HG02852 (cell line): ENCODE results near the gene PCK1.

Experiments
- ATAC-seq: cut with Tn5 transposase; IDR thresholded peaks from one replicate; pipeline ENCODE4 v1.9.1; 2021; ENCODE audit warnings: mild to moderate bottlenecking, moderate library complexity; ENCODE audit not compliant: unreplicated experiment

Gene PCK1

DNA sequence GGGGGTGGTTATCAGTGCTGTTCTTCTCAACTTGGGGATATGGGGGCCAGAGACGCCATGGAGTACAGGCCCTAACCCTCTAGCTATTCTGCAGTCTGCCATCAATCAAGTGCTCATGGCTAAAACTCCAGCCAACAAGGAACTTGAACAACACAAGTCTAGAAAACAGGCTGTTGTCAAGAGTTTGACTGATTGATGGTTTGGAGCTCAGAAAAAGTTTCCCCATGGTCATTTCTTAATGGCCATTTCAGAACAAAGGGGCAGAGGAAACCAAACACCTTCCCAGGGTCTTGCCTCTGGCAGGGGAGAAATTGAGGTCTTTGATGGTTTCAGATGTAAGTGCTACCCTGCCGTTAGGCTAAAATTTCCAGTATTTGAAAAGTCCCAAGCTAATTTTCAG, 15.1 kb downstream of the PCK1 start:
- ATAC-seq = no peak

DNA sequence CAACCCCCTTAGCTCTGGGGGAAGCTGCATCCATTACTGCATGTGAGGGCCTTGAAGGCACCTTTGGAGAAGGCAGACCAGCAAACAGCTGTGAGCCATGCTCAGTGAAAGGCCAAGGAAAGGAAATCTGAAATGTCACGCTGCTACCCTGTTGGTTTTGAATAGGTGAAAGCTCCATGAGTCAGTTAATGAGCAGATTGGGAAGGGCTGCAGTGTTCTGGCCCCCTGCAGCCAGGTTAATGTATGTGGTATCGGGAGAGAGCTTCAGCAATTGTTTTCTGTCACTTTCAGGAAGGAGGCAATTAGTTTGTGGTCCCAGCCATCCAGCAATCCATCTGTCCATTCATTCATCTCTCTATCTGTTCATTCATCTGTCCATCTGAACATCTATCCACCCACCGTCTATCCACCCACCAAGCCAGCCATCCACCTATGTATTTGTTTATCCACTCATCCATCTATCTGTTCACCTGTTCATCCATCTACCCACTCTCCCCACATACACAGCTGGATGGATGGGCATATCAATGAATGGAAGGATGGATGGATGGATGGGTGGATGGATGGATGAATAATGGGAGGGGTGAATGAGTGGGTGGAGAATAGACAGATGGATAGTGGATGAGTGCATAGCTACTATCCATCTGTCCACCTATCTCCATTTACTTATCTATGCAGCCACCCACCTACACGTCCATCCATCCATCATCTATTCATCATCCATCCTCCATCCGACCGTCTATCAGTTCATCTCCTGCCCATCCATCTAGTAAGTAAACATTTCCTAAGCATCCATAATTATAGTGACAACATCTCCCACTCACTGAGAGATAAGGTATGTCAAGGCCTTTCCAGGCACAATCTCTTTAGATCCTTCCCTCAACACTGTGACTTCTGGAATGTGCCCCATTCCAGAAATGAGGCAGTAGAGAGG, 16.0 kb downstream of the PCK1 start:
- no peak for ATAC-seq

DNA sequence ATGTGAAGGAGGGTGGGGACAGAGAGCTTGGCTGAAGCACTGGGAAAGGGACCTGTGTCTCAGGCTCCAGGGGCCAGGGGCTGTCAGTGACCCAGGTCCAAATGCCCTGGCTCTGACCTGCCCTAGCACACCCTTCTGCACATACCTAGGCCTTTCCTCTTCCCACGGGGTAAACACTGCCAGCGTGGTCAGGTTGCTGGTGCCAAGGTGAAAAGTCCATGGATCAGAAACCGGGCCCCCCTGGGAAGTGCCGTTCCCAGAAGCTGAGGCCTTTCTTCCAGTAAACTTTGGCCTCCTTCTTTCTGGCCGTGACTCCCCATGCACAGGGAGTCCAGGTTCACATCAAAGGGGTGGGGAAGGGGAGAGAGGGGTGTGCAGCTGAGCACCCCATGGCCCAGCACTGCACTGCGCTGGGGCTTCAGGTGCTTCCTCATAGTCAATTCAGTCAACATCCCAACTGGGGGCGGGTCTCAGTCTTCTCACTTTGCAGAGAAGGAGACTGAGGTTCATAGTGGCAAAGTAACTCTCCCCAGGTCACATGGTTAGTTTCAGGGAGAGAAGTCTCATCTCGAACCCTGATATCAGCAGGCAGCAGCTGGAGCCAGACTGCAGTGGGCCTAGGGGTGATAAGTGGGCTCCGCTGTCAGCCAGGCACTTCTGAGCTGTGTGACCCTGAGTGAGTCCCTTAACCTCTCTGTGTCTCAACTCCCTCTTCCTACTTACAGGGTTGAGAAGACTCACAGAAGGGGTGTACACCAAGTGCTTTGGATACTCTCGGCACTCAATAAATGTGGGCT, 17.0 kb downstream of the PCK1 start:
- ATAC-seq = no peak

DNA sequence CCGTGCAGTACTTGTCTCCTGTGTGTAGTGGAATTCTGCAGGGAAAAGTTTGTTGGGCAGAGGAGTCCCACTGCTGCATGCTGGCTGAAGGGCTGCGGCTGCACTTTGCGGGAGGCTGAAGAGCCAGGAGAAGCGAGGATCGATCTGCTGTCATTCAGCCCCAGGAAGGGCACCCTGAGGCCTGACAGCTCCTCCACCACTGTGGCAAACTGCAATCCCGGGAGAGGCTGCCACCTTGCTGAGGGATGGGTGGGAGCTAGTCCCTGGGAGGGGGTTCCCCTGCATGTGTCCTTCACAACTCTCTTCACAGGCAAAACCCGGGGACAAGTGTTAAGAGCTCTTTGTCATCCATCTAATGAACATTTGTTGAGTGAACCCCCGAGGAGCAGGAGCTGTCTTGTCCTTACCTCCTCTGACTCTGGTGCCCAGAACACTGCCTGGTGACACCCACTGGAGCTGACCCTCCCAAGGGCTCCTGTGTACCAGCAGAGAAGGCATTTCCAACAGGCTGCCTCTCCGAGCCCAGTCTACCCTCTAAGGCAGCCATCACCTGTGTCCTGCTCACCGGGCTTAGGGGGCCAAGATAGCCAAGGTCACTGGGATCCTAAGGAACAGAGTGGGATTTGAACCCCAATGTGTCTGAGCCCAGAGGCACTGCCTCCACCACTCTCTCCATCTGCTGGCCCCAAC, 17.7 kb downstream of the PCK1 start:
- no peak for ATAC-seq

DNA sequence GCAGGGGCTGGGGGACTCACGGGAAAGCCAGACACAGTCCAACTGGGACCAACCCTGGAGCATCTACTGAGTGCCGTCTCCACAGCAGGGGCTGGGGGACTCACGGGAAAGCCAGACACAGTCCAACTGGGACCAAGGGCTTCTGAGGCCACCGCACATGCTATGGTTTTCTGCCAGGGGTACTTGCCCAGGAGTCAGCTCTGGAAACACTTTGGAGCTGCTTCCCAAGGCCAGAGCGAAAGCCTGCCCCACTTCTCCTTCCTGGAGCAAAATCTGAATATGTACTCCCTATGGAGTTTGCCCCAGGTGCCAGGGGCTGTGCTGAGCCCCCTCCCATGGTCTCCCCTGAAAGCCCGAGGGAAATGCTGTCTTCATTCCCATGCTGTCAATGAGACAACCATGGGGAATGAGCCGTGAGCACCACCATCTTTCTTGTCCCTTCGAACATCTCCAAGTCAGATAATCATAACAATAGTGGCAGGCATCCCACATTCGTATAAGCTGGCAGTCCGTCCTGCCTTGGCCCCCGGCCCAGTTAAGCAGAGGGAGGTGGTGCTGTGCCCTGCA, 18.5 kb downstream of the PCK1 start:
- ATAC-seq = no peak

DNA sequence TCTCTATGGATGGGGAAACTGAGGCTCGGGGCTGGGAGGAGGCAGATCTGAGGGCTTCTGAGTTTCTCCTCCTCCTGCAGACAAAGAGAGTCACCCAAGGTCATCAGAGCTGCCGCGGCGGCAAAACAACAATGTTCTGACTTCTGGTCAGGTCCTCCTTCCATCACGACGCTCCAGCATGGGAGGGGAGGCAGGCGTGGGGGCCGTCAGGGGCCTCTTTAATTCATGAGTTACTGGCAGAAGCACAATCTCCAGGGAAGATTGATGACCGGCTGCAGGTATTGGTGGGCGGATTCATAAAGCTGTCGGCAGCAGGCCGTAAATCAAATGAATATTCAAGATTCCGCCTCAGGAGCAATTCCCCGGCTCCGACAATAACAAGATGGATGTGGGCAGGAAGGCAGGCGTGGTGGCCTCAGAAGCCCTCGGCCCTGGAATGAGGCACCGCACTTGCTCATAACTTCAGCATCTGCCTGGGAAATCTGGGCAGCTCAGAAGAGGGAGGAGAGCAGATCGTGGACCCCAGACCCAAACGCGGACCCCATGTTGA, 19.1 kb downstream of the PCK1 start:
- ATAC-seq = no peak

DNA sequence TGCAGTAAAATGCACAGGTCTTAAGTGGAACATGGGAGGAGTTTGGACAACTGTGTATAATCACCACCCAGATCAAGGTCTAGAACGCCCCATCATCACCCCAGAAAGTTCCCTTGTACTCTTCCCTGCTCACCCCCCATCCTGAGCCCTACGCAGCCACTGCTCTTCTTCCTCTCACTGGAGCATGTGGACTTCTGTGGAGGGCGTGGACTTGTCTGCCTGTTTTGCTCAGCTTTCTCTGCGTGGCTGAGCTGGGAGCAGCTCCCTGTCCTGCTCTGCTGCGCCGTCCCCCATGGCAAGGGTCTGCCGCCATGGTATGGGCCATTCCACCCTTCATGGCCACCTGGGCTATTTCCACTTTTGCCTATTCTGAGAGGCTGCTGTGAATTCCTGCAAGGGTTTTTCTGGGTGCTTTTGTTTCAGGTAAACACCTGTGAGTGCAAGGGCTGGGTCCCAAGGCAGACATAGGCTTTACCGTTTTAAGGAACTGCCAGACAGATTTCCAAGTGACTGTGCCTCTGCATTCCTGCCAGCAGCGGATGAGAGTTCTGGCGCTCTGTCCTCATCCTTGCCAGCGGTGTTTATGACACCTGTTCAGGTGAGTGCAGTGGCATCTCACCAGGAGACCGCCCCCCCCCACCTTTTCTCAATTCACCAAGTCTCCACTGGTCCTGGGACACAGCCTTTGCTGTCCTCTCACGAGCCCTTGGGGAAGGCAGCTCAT, 19.7 kb downstream of the PCK1 start:
- no peak for ATAC-seq

DNA sequence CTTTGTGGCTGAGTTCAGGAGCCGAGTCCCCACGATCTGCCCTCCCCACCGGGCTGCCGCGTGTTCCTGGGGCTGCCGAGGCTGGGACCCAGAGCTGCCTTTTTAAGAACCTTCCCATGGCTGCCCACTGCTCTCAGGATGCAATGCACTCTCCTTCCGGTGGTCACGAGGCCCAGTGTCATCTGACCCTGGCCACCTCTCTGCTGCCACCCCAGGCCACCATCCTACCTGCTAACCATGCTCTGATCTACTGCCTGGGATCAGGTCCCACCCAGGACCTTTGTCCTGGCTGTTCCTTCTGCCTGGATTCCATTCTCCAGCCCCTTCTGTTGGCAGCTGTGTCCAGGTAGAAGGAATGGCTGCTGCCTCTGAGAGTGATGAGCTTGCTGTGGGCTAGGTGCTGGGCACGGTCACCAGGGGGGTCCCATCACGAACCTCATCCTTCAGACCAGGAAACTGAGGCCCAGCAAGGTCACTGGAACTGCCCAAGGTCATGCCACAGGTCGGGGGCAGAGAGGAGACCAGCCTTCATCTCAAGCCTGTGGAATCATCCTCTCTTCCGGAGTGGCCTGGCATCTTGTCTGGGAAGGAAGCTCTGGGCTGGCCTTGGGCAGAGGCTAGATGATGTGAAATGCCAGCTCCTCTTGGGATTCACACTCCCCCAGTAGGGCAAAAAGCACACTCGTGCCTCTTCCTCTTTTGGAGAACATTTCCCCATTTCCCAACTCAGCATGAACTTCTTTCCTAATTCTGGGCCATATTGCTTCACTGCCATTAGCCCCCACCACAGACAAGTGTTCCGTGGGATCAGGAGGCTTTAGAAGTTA, 20.5 kb downstream of the PCK1 start:
- ATAC-seq = no peak

DNA sequence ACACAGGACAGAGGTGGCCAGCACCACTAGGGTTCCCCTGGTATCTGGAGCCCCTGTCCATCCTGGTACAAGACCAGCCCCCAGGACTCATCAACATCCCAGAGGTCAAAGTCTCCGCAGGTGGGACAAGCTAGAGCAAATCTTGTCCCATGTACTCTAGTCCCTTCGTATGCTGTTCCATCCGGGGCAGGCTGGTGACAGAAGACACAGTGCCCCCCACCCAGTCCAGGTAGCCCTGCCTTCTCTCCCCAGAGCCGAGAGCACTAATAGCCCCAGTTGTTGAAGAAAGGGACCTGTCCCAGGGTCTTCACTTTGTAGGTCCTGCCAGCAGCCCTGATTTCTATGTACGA, 21.1 kb downstream of the PCK1 start:
- ATAC-seq = no peak

DNA sequence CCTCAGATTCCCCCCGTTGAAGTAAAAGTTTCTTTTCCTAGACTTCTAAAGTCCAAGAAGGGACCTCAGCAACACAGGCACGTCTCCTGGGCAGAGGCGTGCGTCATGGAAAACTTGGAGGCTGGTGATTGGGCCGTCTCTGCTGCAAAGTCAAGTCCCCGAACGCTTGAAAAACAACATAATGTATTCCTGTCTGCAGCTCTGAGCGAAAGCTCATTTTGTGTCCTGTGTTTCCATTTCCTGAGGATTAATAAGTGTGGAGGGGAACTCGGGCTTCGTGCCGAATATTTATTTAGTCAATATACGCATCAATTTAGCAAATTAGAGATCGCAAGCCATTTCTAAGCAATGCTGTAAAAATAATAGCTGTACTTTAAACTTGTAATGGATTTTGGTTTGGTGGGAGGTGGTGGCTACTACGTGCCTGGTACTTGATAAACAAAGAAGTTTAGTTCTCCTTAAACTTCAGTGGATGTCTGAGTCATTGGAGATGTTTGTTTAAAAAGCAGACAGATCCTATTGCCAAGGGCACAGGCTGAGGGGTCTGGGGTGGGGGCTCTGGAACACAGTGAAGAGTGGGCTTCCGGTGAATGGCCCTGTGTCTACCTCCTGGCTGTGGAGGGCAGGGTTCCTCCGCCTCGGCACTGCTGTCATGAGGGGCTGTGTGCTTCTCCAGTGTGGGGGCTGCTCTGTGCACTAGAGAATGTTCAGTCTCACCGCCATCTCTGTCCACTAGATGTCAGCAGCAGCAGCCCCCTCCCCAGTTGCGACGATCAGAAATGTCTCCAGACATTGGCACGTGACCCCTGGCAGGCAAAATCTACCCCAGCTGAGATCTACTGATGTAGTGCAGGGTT, 21.8 kb downstream of the PCK1 start:
- ATAC-seq = no peak

DNA sequence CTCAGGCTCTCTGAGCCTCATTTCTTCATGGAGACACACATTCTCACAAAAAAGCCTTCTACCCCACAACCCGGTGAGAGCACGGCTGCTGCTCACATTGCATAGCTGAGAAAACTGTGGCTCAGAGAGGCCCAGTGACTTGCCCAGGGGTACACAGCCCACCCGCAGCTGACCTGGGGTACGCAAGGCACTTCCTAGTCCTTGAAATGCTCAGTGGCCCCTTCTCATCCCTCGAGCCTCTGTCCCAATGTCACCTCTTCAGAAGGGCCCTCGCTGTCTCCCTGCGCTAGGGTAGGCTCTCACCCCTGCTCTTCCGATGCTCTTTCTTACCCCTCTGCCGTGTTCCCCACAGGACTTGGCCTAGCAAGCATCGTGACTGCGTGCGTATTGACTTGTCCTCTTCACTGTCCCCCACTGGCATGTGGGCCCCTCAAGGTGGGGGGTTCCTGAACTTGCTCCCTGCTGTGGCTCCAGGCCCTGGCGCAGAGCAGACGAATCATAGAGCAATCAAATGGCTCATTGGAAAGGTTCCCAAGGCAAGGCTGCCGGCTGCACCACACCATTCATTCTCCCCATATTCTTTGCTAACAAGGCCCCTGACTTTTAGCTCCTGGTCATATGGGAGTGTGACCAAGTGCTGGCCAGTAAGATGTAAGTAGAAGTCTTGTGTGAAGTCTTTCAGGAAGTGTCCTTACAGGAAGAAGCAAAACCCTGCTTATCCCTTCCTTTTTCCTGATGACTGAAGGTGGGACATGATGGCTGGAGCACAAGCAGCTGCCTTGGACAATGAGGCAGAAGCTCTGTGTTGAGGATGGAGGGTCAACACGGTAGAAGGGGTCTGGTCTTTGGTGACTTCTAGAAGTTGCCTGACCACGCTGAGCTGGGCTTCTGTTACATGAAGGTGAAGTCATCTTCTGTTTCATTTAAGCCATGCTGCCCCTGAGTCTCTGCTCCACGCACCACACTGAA, 22.7 kb downstream of the PCK1 start:
- ATAC-seq = no peak

DNA sequence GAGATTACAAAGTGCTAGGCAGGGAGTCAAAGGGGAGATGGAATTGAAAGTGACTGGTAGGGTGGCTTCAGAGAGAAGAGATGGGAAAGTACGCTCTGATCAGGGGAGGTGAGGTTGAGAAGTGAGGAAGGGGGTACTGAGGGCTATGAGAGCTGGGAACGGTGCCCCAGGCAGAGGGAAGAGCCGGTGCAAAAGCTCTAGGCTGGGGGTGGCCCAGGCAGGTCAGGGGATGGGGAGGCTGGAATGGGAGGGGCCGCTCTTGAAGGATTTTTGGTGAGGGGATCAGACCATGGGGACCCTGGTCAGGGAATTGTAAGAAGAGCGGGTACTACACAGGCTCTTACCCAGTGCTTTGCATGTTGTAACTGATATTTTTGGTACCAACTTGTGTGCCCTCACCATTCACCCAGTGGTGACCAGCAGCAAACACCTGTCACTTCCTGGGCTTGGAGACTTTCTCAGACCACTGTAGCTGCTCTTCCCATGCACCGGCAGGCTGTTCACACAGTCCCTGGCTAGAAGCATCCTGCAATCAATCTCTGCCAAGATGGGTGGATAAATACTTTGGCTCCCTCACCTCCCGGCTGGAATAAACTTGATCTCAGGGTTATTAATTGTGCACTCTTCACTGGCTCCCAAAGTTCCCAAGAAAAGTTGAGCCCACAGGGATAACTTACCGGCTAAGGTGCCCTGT, 24.0 kb downstream of the PCK1 start:
- ATAC-seq = no peak

DNA sequence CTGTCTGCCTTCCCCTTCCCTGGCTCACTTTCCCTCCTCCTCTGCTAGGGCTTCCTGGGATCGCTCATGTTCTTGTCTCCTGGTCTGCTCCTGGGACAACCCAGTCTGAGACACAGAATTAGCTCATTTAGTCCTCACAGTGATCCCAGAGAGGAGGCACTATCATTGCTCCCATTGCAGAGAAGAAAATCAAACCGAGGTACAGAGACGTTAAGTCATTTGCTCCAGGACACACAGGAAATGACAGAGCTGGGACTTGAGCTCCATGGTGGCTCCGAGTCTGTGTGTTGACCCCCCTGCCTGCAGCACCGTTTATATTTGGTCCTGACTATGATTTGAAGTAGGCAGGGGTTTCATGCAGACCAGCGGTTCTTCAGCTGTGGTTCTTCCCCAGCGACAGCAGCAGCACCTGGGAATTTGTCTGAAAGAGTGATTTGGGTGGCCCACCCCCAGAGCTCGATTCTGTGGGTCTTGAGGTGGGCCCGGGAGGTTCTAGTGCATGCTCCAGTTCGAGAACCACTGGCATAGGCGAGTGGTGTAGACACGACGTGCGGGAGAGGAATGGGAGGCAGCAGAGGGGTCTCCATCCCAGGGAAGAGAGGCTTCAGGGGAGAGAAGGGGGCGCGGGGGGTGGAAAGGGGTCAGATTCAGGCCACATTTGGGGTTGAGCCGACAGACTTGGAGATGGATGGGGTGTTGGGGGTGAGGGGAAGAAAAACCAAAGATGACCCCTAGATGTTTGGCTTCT, 24.7 kb downstream of the PCK1 start:
- ATAC-seq = no peak

DNA sequence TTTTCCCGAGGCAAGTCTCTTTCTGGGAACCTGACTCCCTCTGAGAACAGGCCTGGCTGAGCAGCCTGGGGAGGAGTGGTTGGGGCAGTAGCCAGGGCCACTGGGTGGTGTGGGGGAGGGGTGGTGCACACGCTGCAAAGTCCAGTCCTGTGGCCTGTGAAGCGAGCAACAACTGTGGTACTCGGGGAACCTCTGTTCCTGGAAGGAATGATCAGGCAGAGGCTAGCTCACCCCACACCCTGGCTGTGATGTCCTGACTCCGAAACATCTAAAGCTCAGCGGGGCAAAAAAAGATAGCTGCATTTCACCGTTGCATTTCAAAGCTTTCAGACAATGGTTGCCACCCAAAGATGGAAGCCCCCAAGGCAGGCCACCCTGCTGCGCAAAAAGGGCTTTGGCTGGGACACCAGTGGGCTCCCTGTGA, 25.5 kb downstream of the PCK1 start:
- no peak for ATAC-seq

DNA sequence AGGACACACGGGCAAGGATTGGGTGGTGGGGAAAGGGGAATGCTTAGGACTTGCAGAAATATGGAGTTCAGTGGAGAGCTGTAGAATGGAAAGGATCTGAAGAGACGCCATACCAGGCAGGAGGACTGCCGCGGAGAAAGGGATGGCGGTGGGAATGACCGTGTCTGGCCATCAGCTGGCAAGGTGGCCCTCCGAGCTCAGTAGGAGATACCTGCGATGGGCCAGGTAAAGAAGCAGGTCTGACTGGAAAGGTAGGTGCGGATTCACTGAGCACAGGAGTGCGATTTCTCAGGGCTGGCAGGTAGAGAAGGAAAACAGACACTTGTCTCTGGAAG, 26.0 kb downstream of the PCK1 start:
- no peak for ATAC-seq
